Activated CD4-positive, alpha-beta T cell treated with anti-CD3 and anti-CD28 coated beads, Interleukin-10, Interleukin-2, amounts not matched to agents 100 ng/mL and 50 ng/mL, durations not matched to agents 16 hours and 8 hours (primary cell): Measurements from ENCODE around the gene OOSP4B.
"Not testable (repeated sequence)": the region's sequence is repeated elsewhere in the genome, so short reads cannot be mapped to it uniquely, and the experiment has no call there.

ENCODE experiments used
- DNase-seq: peaks from one replicate; pipeline ENCODE4 v3.0.0-alpha.2; 2020

The OOSP4B gene

GRCh38 chr11:60064111-60064510 is 47.1 kb downstream of the OOSP4B start:
- DNase-seq: no peak

- no peak for DNase-seq
Observed at GRCh38 chr11:60065801-60066200, 48.8 kb downstream of the OOSP4B start.

- no peak for DNase-seq
Observed at GRCh38 chr11:60069450-60069849, 52.5 kb downstream of the OOSP4B start.

GRCh38 chr11:60071644-60072043 is 54.7 kb downstream of the OOSP4B start:
- DNase-seq: not testable (repeated sequence)

GRCh38 chr11:60077216-60077817 is 60.3 kb downstream of the OOSP4B start:
- no peak for DNase-seq

- no peak for DNase-seq
Observed at GRCh38 chr11:60077981-60078380, 61.0 kb downstream of the OOSP4B start.

GRCh38 chr11:60078745-60079144 is 61.8 kb downstream of the OOSP4B start:
- no peak for DNase-seq

- DNase-seq: no peak
Observed at GRCh38 chr11:60080535-60080934, 63.6 kb downstream of the OOSP4B start.
